ELR (cell line): ENCODE measurements around the gene ID2.

Source experiments
- DNase-seq: peaks from one replicate; pipeline ENCODE4 v3.0.0-alpha.2; 2015; ENCODE audit warnings: low read depth

ID2 gene

GRCh38 chr2:8670580-8670979 lies 11.3 kb upstream of the ID2 start:
- DNase-seq = no peak

GRCh38 chr2:8671176-8671575 lies 10.7 kb upstream of the ID2 start:
- no peak for DNase-seq

GRCh38 chr2:8671802-8672201 lies 10.1 kb upstream of the ID2 start:
- no peak for DNase-seq

GRCh38 chr2:8672940-8673339 lies 8.9 kb upstream of the ID2 start:
- DNase-seq = no peak

- DNase-seq = no peak
Observed at GRCh38 chr2:8673381-8673780, 8.5 kb upstream of the ID2 start.

GRCh38 chr2:8674420-8675009 lies 7.3 kb upstream of the ID2 start:
- no peak for DNase-seq

GRCh38 chr2:8675543-8675942 lies 6.3 kb upstream of the ID2 start:
- no peak for DNase-seq

GRCh38 chr2:8676191-8676920 lies 5.5 kb upstream of the ID2 start:
- peak; percentile 57 for DNase-seq

- peak; percentile 42 for DNase-seq
Observed at GRCh38 chr2:8676921-8677645, 4.8 kb upstream of the ID2 start.

- DNase-seq = peak; percentile 76
Observed at GRCh38 chr2:8677646-8678592, 3.9 kb upstream of the ID2 start.

GRCh38 chr2:8678731-8679566 lies 2.9 kb upstream of the ID2 start:
- peak; percentile 93 for DNase-seq

GRCh38 chr2:8679567-8679826 lies 2.4 kb upstream of the ID2 start:
- peak; percentile 40 for DNase-seq

GRCh38 chr2:8679827-8680731 lies 1.8 kb upstream of the ID2 start:
- peak; percentile 53 for DNase-seq

- peak; percentile 76 for DNase-seq
Observed at GRCh38 chr2:8680822-8681760, 765 bp upstream of the ID2 start.

- peak; percentile 51 for DNase-seq
Observed at GRCh38 chr2:8682719-8683667, 1.1 kb downstream of the ID2 start.

GRCh38 chr2:8684540-8684877 lies 2.7 kb downstream of the ID2 start:
- DNase-seq = peak; percentile 37

- peak; percentile 44 for DNase-seq
Observed at GRCh38 chr2:8684878-8685696, 3.2 kb downstream of the ID2 start.
